HG02884 (cell line): ENCODE data around the gene IL5RA.
A peak's percentile ranks its signal among the peaks of the same experiment; 100 is the strongest.

Experiments used
- ATAC-seq: cut with Tn5 transposase; IDR thresholded peaks from one replicate; pipeline ENCODE4 v1.9.1; 2021; ENCODE audit warnings: mild to moderate bottlenecking, moderate library complexity; ENCODE audit not compliant: unreplicated experiment

Gene IL5RA

GRCh38 chr3:3069723-3070122 is 40.5 kb downstream of the IL5RA start:
- ATAC-seq, result no peak

GRCh38 chr3:3068358-3068881 is 41.8 kb downstream of the IL5RA start:
- ATAC-seq, result no peak

- ATAC-seq, result no peak
Observed at GRCh38 chr3:3066910-3067309, 43.3 kb downstream of the IL5RA start.

GRCh38 chr3:3066378-3066777 is 43.8 kb downstream of the IL5RA start:
- ATAC-seq, result peak; percentile 65

GRCh38 chr3:3065876-3066275 is 44.3 kb downstream of the IL5RA start:
- peak; percentile 61 for ATAC-seq

GRCh38 chr3:3064297-3064696 is 45.9 kb downstream of the IL5RA start:
- ATAC-seq, result no peak

- no peak for ATAC-seq
Observed at GRCh38 chr3:3059645-3060044, 50.5 kb downstream of the IL5RA start.

GRCh38 chr3:3053974-3054373 is 56.2 kb downstream of the IL5RA start:
- no peak for ATAC-seq

- ATAC-seq, result no peak
Observed at GRCh38 chr3:3038201-3038991, 71.8 kb downstream of the IL5RA start.

- ATAC-seq, result no peak
Observed at GRCh38 chr3:3037156-3037555, 73.0 kb downstream of the IL5RA start.

- ATAC-seq, result no peak
Observed at GRCh38 chr3:3031326-3031725, 78.8 kb downstream of the IL5RA start.

GRCh38 chr3:3027976-3028567 is 82.1 kb downstream of the IL5RA start:
- peak; percentile 96 for ATAC-seq

- no peak for ATAC-seq
Observed at GRCh38 chr3:3023111-3023745, 86.9 kb downstream of the IL5RA start.

- no peak for ATAC-seq
Observed at GRCh38 chr3:3020209-3020608, 90.0 kb downstream of the IL5RA start.
